HS-5 (cell line): Measurements from ENCODE around the gene HAPSTR1.
"Not testable (repeated sequence)": the region's sequence is repeated elsewhere in the genome, so short reads cannot be mapped to it uniquely, and the experiment has no call there.

ENCODE experiments used
- DNase-seq: peaks from one replicate; pipeline ENCODE4 v3.0.0-alpha.2; 2012; ENCODE audit warnings: low read depth

Gene HAPSTR1, protein sequence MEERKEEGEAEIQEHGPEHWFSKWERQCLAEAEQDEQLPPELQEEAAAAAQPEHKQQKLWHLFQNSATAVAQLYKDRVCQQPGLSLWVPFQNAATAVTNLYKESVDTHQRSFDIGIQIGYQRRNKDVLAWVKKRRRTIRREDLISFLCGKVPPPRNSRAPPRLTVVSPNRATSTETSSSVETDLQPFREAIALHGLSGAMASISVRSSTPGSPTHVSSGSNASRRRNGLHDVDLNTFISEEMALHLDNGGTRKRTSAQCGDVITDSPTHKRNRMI

DNA sequence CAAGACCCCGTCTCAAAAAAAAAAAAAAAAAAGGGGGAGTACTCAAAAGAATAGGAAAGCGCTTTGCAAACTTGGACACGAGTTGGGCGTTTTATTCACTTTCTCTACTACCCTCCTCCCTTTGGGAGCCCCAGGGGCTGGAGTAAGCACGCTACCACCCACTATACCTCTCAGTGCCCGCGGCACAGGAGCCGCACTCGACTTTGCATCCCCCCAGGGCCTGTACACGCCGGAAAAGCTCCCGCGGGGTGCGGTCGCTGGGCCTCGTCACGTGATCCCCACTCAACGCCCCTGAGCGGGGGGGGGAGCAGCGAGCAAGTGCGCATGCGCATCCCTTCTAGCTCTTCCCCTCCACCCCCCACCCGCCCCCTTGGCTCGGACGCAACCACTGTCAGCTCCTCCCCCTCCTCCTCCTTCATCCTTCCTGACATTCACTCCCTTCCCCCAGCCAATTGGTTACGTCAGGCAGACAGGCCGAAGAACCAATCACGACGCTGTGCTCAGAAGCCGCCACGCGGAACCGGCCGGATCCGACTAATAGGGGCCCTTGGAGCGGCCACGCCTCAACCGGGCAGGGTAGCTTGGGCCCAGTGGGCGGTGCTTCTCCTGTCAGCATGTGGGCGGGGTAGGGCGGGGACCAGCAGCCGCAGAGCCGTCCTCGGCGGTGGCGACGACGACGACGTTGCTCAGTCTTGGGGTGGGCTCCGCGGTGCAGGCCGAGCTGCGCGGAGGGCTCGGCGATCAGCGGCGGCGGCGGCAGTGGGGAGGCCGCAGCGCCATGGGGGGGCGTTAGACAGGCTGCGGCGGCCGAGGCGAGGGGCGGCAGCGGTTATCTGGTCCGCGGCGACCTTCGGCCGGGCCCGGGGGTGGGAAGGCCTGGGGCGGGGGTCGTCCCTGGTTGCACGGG, at the start of gene HAPSTR1:
TSS of gene HAPSTR1 (plus strand) at position 685 of the 907 bp plus-strand sequence. CDS start 401 bp downstream, outside the sequence.
- peak; percentile 99 for DNase-seq

DNA sequence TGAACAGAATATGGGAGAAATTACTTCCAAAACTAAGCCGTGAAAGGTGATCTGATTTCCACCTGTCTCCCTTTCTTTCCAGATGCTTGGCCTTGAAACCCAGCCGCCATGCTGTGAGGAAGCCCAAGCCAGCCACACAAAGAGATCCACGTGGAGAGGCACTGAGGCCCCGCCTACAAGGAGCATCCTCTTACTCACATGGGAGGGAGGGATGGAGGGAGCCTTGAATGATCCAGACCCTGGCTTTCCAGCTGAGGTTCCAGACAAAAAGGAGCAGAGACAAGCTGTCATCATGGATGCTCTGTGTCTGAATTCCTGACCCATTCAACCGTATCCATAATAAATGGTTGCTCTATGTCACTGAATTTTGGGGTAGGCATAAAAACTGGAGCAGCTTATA, 48.9 kb upstream of the HAPSTR1 start:
- no peak for DNase-seq

DNA sequence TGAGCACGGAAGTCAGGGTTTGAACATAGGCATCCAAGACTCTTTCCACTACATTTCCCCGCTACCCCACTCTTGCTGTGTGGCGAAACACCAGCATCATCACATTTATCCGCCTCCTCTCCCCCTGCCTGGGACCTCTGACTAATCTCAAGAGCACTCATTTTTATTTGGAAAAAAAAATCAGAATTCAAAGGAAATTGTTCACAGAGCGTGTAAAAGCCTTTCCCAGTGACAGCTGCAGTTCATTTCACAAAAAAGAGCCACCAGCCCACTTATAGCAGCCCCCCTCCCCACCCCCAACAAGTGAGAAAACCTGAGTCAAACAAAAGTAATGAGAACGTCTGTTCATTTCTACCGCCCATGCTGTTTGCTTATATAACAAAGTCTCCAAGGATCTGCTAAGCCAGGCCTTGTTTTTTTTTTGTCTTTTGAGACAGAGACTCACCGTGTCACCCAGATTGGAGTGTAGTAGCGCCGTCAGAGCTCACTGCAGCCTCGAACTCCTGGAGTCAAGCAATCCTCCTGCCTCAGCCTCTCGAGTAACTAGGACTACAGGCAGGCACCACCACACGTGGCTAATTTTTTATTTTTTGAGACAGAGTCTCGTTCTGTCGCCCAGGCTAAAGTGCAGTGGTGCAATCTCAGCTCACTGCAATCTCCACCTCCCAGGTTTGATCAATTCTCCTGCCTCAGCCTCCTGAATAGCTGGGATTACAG, 48.3 kb upstream of the HAPSTR1 start:
- peak; percentile 72 for DNase-seq

DNA sequence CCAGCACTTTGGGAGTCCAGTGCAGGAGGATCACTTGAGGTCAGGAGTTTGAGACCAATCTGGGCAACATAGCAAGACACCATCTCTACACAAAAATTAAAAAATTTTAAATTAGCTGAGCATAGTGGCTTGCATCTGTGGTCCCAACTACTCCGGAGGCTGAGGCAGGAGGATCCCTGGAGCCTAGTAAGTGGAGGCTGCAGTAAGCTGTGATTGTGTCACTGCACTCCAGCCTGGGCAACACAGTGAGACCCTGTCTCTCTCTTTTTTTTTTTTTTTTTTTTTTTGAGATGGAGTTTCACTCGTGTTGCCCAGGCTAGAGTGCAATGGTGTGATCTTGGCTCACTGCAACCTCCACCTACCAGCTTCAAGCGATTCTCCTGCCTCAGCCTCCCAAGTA, 45.9 kb upstream of the HAPSTR1 start:
- not testable (repeated sequence) for DNase-seq

DNA sequence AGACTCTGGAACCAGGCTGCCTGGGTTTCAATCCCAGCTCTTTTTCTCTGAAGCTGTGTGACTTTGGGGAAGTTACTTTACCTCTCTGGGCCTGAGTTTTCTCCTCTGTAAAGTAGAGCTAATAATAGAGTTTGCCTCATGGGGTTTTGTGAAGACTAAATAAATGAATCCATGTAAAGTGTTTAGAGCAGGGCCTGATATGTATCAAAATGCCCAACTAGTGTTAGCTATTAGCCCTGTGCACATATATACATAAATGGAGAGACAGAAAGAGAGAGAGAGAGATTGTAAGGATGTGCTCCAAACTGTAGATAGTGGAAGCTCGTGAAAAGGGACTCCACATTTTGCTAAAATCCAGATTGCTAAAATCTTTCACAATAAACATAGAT, 44.8 kb upstream of the HAPSTR1 start:
- DNase-seq = no peak

DNA sequence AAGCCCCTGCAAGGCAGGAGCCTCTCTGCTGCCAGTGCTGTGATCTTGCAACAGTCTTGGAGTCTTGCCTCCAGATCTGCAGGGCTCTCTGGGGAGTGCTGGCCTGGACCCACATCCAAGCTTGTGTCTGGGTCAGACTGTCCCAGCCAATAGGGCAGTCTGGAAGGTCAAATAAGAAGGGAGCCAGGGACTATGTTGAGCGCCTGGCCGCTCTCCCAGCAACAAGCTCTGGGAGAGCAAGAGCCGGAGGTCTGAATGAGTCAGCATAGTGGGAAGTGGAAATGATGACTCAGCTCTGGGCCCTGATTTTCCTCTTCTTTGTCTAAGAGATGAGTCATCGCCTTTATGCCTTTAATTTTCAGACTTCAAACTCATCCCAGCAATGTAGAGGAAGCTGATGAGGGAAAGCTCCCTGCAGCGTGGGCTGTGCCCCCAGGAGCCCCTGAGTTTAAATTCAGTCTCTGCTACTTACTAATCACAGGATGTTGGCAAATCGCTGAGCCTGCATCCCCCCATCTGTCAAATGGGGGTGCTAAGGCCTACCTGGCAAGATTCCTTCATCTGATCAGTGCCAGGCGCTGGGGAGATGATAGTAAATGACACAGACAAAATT, 43.6 kb upstream of the HAPSTR1 start:
- peak; percentile 99 for DNase-seq

DNA sequence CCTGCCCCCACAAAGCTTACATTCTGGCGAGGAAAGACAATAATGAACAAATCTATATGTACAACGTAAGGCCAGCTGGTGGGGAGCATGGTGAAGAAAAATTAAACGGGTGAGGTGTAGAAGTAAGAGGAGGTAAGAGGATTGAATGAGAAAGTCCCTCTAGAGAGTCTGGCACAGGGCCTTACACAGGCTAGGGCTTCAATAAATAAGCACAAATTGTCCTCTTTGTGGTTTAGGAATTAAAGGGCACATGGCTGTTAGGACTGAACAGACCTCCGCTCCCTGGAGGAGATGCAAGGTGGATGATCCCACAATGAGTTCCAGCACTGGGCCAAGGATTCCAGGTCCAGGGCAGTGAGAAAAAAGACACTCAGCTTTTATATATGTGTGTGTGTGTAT, 43.1 kb upstream of the HAPSTR1 start:
- DNase-seq = no peak

DNA sequence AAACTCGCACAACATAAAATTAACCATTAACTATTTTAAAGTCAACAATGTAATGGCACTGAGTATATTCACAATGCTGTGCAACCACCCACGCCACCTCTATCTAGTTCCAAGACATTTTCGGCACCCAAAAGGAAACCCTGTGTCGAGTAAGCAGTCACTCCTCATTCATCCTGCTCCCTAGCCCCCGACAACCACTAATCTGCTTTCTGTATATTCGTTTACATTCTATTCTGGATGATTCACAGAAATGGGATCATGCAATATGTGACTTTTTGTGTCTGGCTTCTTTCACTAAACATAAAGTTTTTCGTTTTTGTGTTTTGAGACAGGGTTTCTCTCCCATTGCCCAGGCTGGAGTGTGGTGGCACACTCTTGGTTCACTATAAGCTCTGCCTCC, 42.2 kb upstream of the HAPSTR1 start:
- DNase-seq = peak; percentile 77

DNA sequence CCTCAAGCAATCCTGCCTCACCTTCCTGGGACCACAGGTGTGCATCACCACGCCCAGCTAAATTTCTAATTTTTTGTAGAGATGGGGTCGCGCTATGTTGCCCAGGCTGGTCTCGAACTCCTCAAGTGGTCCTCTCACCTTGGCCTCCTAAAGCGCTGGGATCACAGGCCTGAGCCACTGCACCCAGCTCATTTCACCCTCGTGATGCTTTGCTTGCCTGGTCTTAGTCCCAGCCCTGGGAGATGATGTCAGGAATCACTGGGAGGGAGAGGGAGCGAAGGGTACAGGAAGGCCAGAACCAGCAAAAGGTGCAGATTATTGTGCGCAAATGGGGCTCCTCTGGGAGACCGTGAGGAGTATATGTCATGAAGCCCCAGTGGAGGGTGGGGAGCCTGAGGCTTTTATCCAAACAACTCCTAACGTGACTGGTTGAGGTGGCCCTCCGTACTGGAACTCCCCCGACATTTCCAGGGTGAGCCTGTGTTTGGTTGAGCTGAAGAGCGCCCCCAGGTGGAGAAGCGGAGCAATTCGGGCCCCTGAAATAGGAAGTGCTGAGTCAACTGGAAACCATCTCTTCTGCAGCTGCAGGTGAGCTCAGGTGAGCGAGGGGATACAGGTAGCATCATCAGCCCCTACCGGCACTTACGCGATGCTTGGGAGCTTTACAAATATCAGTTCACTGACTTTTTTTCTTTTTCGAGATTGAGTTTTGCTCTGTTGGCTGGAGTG, 41.2 kb upstream of the HAPSTR1 start:
- DNase-seq = no peak

DNA sequence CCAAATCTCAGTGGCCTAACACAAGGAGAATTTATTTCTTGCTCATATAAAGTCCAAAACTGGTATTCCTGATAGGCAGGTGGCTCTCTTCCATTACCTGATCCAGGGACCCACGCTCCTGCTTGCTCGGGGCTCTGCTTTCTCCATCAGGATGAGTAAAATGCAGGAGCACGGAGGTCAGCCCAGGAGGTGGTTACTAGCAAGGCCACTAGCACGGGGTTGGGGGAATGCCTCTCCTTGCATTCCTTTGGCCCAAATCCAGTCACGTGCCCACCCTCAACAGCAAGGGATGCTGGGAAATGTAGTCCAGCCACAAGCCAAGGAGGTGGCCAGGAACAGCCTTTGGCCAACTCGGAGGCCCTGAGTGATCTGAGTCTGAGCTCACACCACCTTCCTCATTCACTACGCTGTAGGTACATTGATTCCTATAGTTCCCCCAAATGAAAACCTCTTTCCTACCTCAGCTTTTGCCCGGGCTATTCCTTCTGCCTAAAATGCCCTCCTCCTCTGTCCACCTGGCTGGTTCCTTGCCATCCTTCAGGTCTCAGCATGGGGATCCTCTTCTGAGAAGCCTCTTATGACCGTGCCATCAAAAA, 38.3 kb upstream of the HAPSTR1 start:
- no peak for DNase-seq

DNA sequence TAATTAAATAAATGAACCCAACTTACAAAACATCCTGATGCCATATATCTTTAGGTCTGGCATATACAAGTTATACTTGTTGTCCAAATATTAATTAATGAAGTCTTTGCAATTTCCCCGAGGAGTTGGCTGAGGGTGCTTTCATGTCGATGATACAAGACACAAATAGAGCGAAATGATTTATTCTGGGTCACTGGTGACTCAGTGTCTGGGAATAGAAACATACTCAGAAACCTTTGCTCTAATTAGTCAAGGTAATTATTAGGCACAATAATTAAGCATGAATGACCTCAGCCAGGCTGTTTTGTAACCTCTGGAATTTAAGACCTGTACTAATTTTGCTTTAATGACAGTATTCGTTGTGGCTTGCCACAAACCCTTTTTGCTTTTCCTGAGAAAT, 37.0 kb upstream of the HAPSTR1 start:
- DNase-seq = no peak

DNA sequence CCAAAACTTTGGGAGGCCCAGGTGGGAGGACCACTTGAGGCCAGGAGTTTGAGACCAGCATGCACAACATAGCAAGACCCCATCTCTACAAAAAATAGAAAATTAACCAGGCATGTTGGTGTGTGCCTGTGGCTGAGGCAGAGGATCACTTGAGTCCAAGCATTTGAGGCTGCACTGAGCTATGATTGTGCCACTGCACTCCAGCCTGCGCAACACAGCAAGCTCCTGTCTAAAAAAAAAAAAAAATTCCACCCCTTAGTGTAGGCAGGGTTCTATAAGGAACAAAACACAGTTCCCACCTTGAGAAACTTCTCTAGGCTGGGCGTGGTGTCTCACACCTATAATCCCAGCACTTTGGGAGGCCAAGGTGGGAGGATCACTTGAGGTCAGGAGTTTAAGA, 36.3 kb upstream of the HAPSTR1 start:
- no peak for DNase-seq

DNA sequence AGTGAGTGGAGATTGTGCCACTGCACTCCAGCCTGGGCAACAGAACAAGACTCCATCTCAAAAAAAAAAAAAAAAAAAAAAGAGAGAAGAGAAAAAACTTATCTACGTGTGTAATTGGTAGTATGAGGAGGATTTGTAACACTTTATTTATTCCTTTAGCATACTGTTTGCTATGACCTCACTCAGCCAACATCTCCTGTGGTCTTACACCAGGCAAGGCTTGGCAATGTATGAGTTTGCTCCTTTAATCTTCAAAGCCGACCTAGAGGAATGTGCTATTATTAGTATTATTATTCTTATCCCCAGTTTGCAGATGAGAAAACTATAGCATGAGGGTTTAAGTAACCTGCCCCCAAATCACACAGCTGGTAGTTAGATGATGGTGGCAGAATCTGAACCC, 35.8 kb upstream of the HAPSTR1 start:
- DNase-seq = no peak

DNA sequence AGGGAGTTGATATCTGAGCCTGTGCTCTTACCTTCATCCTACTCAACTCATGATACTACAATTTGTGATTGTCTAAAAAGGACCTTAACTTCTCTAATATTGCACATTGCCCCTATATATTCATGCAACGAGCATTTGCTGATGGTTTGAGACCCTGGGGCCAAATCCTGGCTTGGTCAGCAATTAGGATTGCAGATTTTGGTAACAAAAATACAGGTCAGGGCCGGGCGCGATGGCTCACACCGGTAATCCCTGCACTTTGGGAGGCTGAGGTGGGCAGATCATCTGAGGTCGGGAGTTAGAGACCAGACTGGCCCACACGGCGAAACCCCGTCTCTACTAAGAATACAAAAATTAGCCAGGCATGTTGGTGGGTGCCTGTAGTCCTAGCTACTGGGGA, 35.4 kb upstream of the HAPSTR1 start:
- no peak for DNase-seq

DNA sequence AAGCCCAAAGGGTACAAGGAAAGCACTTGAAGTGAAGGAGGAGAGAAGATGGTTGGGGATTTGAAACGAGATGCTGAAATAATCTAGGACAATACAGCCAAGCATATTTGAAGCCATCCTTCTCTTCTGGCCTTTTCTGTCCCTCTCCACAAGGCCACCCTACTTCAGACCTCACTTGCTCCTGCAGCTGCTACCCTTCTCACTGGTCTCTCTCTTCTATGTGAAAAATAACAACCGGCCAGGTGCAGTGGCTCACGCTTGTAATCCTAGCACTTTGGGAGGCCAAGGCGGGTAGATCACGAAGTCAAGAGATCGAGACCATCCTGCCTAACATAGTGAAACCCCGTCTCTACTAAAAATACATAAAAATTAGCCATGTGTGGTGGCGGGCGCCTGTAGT, 33.2 kb upstream of the HAPSTR1 start:
- DNase-seq = no peak

DNA sequence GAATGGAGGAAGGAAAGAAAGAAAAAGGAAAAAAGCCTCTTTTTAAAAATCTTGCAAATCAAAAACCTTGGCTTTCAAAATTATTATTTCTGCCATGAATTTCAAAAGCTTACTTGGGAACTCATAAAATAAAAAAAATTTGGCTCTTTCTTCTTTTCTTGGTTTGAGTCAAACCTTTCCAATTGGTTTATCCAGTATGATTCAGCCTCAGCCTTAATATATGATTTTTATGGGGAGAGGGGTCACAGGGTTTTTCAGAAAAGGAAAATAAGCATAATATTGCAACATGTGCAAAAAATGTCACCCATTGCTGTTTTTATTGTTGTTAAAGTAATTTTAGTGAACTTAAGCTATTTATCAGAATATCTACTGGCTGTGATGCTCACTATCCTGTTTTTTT, 31.2 kb upstream of the HAPSTR1 start:
- DNase-seq = no peak

DNA sequence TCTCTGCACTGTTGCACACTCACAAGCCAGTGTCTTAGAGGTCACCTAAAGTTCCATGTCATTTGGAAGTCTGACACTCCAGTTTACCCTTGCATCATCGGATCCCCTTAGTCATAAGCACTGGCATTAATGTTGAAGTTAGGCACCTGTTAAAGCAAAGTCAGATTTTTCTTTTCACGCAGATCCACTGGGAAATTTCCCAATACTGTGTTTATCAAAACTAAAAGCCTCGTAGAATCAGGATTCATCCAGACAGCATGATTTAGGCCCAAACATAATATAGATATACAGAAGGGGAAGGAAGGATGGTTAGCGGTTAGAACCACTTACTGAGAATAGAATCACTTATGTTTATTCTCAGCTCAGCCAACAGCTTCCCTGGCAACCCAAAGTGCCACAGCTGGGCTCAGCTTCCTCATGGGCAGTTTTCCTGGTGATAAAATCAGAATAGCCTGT, 30.1 kb upstream of the HAPSTR1 start:
- DNase-seq = no peak

DNA sequence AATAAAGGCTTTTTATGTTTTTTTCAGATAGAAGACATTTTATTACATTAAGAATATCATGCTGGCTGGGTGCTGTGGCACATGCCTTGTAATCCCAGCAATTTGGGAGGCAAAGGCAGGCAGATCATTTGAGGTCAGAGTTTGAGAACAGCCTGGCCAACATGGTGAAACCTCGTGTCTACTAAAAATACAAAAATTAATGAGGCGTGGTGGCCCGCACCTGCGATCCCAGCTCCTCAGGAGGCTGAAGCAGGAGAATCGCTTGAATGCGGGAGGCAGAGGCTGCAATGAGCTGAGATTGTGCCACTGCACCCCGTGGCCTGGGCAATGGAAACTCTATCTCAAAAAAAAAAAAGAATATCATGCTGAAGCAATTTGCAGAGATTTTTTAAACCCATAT, 29.1 kb upstream of the HAPSTR1 start:
- DNase-seq = no peak

DNA sequence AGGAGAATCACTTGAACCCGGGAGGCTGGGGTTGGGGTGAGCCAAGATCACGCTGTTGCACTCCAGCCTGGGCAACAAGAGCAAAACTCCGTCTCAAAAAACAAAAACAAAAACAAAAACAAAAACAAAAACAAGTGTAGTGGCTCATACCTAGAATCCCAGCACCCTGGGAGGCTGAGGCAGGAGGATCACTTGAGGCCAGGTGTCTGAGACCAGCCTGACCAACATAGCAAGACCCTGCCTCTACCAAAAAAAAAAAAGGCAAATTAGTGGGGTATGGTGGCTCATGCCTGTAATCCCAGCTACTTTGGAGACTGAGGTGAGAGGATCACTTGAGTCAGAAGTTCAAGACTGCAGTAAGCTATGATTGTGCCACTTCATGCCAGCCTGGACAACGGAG, 26.4 kb upstream of the HAPSTR1 start:
- DNase-seq = no peak

DNA sequence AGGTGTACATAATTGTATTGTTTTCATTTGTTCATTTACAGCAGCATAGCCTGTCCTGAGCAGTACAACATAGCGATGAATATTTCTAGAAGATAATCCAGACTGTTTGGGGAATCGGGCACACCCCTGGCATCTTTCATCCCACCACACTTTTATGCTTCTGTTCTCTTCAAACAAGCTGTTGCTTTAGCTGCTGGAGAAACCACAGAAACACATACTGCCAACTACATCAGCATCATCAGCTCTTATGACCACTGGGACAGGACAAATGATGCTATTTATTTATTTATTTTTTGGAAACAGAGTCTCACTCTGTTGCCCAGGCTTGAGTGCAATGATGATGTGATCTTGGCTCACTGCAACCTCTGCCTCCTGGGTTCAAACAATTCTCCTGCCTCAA, 22.6 kb upstream of the HAPSTR1 start:
- no peak for DNase-seq

DNA sequence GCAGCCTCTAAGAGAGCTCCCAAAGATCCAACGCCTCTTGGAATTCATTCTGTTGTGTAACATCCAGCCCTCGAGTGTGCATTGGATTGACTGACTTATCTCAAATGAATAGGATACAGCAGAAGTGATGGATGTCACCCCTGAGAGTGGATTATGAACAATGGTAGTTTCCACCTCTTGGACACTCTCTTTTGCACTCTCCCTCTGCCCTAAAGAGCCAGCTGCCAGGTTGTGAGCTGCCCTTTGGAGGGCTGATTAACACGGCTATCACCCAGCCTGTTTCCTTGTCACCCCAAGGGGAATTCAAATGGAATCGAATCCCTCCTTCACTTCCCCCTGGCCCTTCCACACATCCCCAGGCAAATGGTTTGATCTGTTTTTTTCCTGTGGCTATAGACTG, 21.2 kb upstream of the HAPSTR1 start:
- no peak for DNase-seq
